ENCODE results near the gene PPM1H. TPM values are rescaled to one million over a fixed set of nuclear protein-coding genes. Genes with fewer than 3 reads are reported as not detected.
A peak's percentile ranks its signal among the peaks of the same experiment; 100 is the strongest.

PPM1H gene
- total and polyA plus RNA-seq, 8 donors, result 0.29 to 12.5 (median 3.7) TPM

DNA sequence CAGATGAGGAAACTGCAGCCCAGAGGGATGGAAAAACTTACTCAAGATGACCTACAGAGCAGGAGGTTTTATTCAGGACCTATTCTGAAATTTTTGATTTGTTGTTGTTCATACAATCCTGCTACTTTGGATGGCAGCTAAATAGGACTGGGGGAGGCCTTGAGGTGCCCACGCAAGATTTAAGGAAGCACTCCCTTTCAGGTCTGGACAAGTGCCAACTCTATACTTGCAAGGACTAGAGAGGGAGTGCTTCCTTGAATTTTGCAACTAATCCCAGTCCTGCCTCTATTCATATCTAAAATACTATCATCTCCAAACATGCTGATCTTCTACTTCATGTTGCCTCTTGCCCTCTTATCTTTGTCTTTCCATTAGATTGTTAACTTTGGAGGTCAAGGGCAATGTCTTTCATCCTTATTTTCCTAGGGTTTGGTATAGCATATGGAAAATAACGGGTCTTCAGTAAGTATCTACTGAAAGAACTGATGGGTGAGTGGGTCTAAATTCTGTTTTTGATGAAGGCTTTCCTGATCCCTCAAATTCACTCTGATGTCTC is 28.6 kb upstream of the PPM1H start:
- H3K27me3 ChIP-seq, result no peaks in the 10 kb centered on the region
- H3K4me3 ChIP-seq, result no peak overlapping the region
- intact Hi-C loops (cut with DNase I; ENCODE audit: low total_unique reads), result no loop called here
- WGBS, 5 donors, result 62 to 76% (median 66%) methylated on average over 2 of the region's 2 CpGs
- H3K4me1 ChIP-seq, result peaks cover 0 to 13% (median 0%) of the 10 kb centered on the region in 4 donors
- DNase-seq, result no peak
- TF ChIP-seq POLR2A (IDR thresholded peaks at IDR 0.05) (no peak), POLR2AphosphoS5 (IDR thresholded peaks at IDR 0.05) (no peak), EP300 (IDR thresholded peaks at IDR 0.05) (no peak)
- TF ChIP-seq, protein P1, sequence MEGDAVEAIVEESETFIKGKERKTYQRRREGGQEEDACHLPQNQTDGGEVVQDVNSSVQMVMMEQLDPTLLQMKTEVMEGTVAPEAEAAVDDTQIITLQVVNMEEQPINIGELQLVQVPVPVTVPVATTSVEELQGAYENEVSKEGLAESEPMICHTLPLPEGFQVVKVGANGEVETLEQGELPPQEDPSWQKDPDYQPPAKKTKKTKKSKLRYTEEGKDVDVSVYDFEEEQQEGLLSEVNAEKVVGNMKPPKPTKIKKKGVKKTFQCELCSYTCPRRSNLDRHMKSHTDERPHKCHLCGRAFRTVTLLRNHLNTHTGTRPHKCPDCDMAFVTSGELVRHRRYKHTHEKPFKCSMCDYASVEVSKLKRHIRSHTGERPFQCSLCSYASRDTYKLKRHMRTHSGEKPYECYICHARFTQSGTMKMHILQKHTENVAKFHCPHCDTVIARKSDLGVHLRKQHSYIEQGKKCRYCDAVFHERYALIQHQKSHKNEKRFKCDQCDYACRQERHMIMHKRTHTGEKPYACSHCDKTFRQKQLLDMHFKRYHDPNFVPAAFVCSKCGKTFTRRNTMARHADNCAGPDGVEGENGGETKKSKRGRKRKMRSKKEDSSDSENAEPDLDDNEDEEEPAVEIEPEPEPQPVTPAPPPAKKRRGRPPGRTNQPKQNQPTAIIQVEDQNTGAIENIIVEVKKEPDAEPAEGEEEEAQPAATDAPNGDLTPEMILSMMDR (IDR thresholded peaks at IDR 0.05), result no peak
- no peaks in the 10 kb centered on the region for H3K36me3 ChIP-seq
- no peak overlapping the region for H3K27ac ChIP-seq
- H3K9me3 ChIP-seq, result no peaks in the 10 kb centered on the region

DNA sequence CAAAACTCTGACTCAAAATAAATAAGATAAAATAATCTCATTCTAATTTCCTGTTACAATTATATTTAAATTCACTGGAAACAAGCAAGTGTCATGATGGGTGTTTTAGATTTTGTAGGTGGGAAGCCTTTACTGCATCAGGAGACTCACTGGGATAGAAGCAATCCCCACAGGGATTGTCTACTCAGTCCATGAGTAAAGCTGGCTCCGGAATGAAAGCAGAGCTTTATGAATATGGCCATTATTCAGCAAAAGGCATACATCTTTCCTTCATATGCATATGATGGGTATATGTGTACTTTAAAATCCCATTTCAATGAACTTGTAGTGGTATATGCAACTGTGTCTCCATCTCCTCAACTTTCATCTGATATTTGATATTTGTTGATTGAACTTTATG is 25.4 kb upstream of the PPM1H start:
- Histone ChIP-seq H3K27me3 (no peaks in the 10 kb centered on the region), H3K4me3 (no peak overlapping the region), H3K27ac (no peak overlapping the region), H3K4me1 (peaks cover 0 to 14% (median 0%) of the 10 kb centered on the region in 4 donors), H3K36me3 (no peaks in the 10 kb centered on the region), H3K9me3 (no peaks in the 10 kb centered on the region)
- 71 to 95% (median 90%) methylated on average over 1 of the region's 1 CpG for WGBS, 5 donors
- no peak for TF ChIP-seq POLR2A (IDR thresholded peaks at IDR 0.05)
- TF ChIP-seq, protein P1 (IDR thresholded peaks at IDR 0.05), result no peak
- no peak for TF ChIP-seq EP300 (IDR thresholded peaks at IDR 0.05)
- no peak for TF ChIP-seq POLR2AphosphoS5 (IDR thresholded peaks at IDR 0.05)
- no peak for DNase-seq
- intact Hi-C loops (cut with DNase I; ENCODE audit: low total_unique reads), result no loop called here

DNA sequence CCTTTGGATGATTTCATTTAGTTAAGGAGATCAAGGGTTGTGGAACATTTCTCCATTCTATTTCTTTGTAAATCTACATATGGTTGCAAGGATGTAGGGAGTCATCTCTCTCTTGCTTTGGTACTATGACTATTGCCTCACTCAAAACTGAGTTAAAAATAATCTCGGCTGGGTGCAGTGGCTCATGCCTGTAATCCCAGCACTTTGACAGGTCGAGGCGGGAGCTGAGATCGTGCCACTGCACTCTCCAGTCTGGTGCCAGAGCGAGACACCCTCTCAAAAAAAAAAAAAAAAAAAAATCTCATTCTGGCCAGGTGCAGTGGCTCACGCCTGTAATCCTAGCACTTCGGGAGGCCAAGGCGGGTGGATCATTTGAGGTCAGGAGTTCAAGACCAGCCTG is 24.8 kb upstream of the PPM1H start:
- 61 to 77% (median 69%) methylated on average over 8 of the region's 8 CpGs for WGBS, 5 donors
- no peak overlapping the region for H3K4me3 ChIP-seq
- H3K9me3 ChIP-seq, result no peaks in the 10 kb centered on the region
- no peaks in the 10 kb centered on the region for H3K27me3 ChIP-seq
- intact Hi-C loops (cut with DNase I; ENCODE audit: low total_unique reads), result no loop called here
- no peaks in the 10 kb centered on the region for H3K36me3 ChIP-seq
- no peak for DNase-seq
- TF ChIP-seq, protein P1 (IDR thresholded peaks at IDR 0.05), result no peak
- TF ChIP-seq EP300 (IDR thresholded peaks at IDR 0.05) (no peak), POLR2AphosphoS5 (IDR thresholded peaks at IDR 0.05) (no peak), POLR2A (IDR thresholded peaks at IDR 0.05) (no peak)
- H3K4me1 ChIP-seq, result peaks cover 0 to 14% (median 0%) of the 10 kb centered on the region in 4 donors
- H3K27ac ChIP-seq, result no peak overlapping the region

DNA sequence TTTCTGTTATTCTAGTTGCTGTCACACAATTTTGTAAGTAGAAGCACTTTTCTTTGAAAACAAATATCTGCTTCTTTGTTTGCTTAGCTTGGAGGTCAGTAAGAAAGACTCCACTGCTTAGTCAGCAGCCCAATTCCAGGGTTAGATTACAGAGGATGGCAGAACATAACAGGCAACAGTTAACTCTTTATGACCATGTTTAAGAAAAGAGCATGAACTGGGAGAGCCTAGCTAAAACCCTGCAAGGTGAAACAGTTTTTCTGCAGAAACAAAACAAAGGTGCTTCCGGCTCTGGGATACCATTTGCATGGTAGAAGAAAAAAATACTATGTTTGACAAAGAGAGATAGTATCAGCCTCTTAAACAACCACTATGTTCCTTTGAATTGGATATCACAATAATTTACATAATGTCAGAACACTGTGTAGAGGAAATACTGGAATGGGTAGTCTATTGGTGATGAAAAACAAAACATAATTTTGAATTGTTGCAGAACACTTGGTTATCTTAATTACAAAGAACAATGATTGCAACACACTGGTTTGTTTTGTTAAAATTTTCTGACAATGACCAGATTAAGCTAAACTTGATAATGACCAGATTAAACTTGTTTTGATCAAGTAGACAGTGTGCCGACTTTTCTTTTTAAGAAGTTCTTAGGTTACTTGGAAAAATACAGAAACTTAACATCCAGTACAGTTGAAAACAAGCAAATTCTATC is 22.4 kb upstream of the PPM1H start:
- peaks cover 0 to 14% (median 0%) of the 10 kb centered on the region in 4 donors for H3K4me1 ChIP-seq
- 27 to 47% (median 34%) methylated on average over 2 of the region's 2 CpGs for WGBS, 5 donors
- intact Hi-C loops (cut with DNase I; ENCODE audit: low total_unique reads), result no loop called here
- H3K27ac ChIP-seq, result no peak overlapping the region
- H3K27me3 ChIP-seq, result no peaks in the 10 kb centered on the region
- no peaks in the 10 kb centered on the region for H3K36me3 ChIP-seq
- no peaks in the 10 kb centered on the region for H3K9me3 ChIP-seq
- no peak overlapping the region for H3K4me3 ChIP-seq
- TF ChIP-seq POLR2AphosphoS5 (IDR thresholded peaks at IDR 0.05), result no peak
- TF ChIP-seq POLR2A (IDR thresholded peaks at IDR 0.05), result no peak
- TF ChIP-seq, protein P1 (IDR thresholded peaks at IDR 0.05), result no peak
- TF ChIP-seq EP300 (IDR thresholded peaks at IDR 0.05), result no peak
- peak in 1 of 2 donors; percentile 16 for DNase-seq

All from stomach (tissue), 9 donors.